Tibial nerve (tissue), 4 donors: ENCODE results near the gene PI4K2A. TPM values are rescaled to one million over a fixed set of nuclear protein-coding genes. Genes with fewer than 3 reads are reported as not detected.
A peak's percentile ranks its signal among the peaks of the same experiment; 100 is the strongest.

Experiments
- DNase-seq, 2 donors: peaks; one replicate each; pipeline ENCODE4 v3.0.0-alpha.2; 2019; ENCODE audit warnings: low spot score in 2 of 2
- H3K27ac ChIP-seq, 4 donors: fragments of 200-600 bp; sonication (generic) in 3 of 4; one replicate each; pipeline ENCODE4 v1.5.1; 2017 to 2019; ENCODE audit warnings: mild to moderate bottlenecking in 1 of 4
- H3K27me3 ChIP-seq, 2 donors: fragments of 200-600 bp; sonication (generic) in 1 of 2; one replicate each; pipeline versions ENCODE4 v1.5.1 to v1.6.0; 2017 to 2019
- H3K36me3 ChIP-seq, 3 donors: fragments of 200-600 bp; sonication (generic); one replicate each; pipeline ENCODE4 v1.5.1; 2018 to 2019
- H3K4me1 ChIP-seq, 4 donors: fragments of 200-600 bp; sonication (generic) in 3 of 4; one replicate each; pipeline ENCODE4 v1.5.1; 2017 to 2019
- H3K4me3 ChIP-seq, 4 donors: fragments of 200-600 bp; sonication (generic) in 3 of 4; one replicate each; pipeline ENCODE4 v1.5.1; 2017 to 2019; ENCODE audit warnings: mild to moderate bottlenecking in 1 of 4, moderate library complexity in 1 of 4
- H3K9me3 ChIP-seq, 4 donors: fragments of 200-600 bp; sonication (generic) in 3 of 4; one replicate each; pipeline ENCODE4 v1.5.1; 2017 to 2019
- CTCF ChIP-seq, 5 experiments: fragments of 200-600 bp in 3 of 5; fragments of 450-650 bp in 2 of 5; sonication (generic) in 3 of 5; IDR thresholded peaks; one replicate each; pipeline ENCODE4 v1.5.1; 2016 to 2019; ENCODE audit warnings: antibody characterized with exemption in 5 of 5, mild to moderate bottlenecking in 3 of 5, moderate library complexity in 2 of 5
- EP300 ChIP-seq, 2 donors: sonication (generic); formaldehyde crosslinking; IDR thresholded peaks; one replicate each; pipeline ENCODE4 v1.6.1; 2017; ENCODE audit warnings: antibody characterized with exemption in 2 of 2, mild to moderate bottlenecking in 1 of 2
- POLR2A ChIP-seq, 2 donors: fragments of 450-650 bp; IDR thresholded peaks; one replicate each; pipeline ENCODE4 v1.6.1; 2017; ENCODE audit warnings: antibody characterized with exemption in 2 of 2, mild to moderate bottlenecking in 2 of 2, moderate library complexity in 2 of 2
- WGBS, 2 donors: methylation state at CpG; one replicate each; pipeline ENCODE4 v1.1.5; 2018; 5-methylcytosine and 5-hydroxymethylcytosine counted together
- total RNA-seq, 4 donors: library from RNA; depleted of rRNA; stranded (reverse); fragments of >200 nt; gene quantifications; one replicate each; pipeline ENCODE4 v1.1.0, GENCODE V29; 2016

The PI4K2A gene
- total RNA-seq, 4 donors from 2014 or later = 17.0 to 29.1 (median 21.0) TPM

- no peak for TF ChIP-seq POLR2A (IDR thresholded peaks at IDR 0.05)
- TF ChIP-seq CTCF (IDR thresholded peaks at IDR 0.05) = no peak
- no peak for TF ChIP-seq EP300 (IDR thresholded peaks at IDR 0.05)
- Histone ChIP-seq H3K36me3 (peaks cover 0 to 3% (median 0%) of the 10 kb centered on the region in 3 donors), H3K4me1 (peaks cover 6 to 58% (median 18%) of the 10 kb centered on the region in 4 donors), H3K27ac (peak overlapping the region in 2 of 4 donors; percentile 1 to 51), H3K9me3 (no peaks in the 10 kb centered on the region), H3K27me3 (no peaks in the 10 kb centered on the region), H3K4me3 (no peak overlapping the region)
- WGBS, 2 donors = 71 to 86% methylated on average over 2 to 3 of the region's 3 CpGs
- no peak for DNase-seq
Measured at GRCh38 chr10:97723001-97723400, 82.5 kb downstream of the PI4K2A start.

DNA sequence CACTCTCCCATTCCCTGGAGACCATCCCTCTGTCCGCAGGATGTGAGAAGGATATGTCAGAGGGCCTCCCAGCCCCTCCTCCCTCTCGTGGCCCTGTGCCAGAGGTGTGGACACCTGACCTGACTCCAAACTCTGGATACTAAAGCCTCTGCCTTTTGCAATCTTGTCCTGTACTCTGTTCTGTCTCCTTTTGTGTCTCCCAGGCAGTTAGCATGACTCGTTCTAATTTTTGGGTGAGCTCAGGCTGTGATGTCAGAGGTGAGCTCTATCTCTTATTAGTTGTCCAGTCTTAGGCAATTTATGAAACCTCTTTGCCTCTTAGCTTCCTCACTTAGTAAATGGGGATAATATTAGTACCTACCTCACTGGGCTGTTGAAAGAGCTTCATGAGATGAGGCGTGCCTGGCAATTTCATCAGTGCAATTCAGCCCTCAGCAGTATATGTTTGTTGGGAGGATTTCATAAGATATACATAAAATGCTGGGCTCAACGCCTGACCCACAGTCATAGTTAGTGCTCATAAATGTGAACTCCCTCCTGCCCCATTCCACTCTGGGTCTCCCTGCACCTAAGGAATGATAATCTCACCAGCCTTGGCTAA, 84.0 kb downstream of the PI4K2A start:
- H3K4me3 ChIP-seq = no peak overlapping the region
- H3K9me3 ChIP-seq = no peaks in the 10 kb centered on the region
- peaks cover 0 to 3% (median 0%) of the 10 kb centered on the region in 3 donors for H3K36me3 ChIP-seq
- 63 to 64% methylated on average over 5 of the region's 5 CpGs for WGBS, 2 donors
- H3K4me1 ChIP-seq = peaks cover 3 to 44% (median 5%) of the 10 kb centered on the region in 4 donors
- no peak for DNase-seq
- no peak for TF ChIP-seq EP300 (IDR thresholded peaks at IDR 0.05)
- TF ChIP-seq CTCF (IDR thresholded peaks at IDR 0.05) = no peak
- no peak for TF ChIP-seq POLR2A (IDR thresholded peaks at IDR 0.05)
- no peaks in the 10 kb centered on the region for H3K27me3 ChIP-seq
- H3K27ac ChIP-seq = peak overlapping the region in 1 of 4 donors; percentile 36

Other genes starting within 250 kb of the PI4K2A start
- 10 to 100 TPM; 14.7 to 50.7 (median 24.4) TPM for gene RRP12, start 239.3 kb upstream of the PI4K2A start, total RNA-seq
- gene PGAM1, start 214.5 kb upstream of the PI4K2A start, total RNA-seq = 100 to 1,000 TPM; 142 to 166 (median 155) TPM
- 10 to 100 TPM; 21.6 to 40.8 (median 33.4) TPM for gene EXOSC1, start 194.7 kb upstream of the PI4K2A start, total RNA-seq
- 10 to 100 TPM; 26.4 to 50.4 (median 36.0) TPM for gene ZDHHC16, start 194.5 kb upstream of the PI4K2A start, total RNA-seq
- gene MMS19, start 142.2 kb upstream of the PI4K2A start, total RNA-seq = 10 to 100 TPM; 80.4 to 90.2 (median 88.4) TPM
- gene UBTD1, start 141.7 kb upstream of the PI4K2A start, total RNA-seq = 10 to 100 TPM in 3 of 4 donors, 1 to 10 TPM in 1; 9.4 to 17.1 (median 16.5) TPM
- gene ANKRD2, start 67.9 kb upstream of the PI4K2A start, total RNA-seq = 1 to 10 TPM in 1 of 4 donors, under 1 TPM in 1, not detected in 2; 0.22 to 1.0 TPM
- gene HOGA1, start 56.3 kb upstream of the PI4K2A start, total RNA-seq = 10 to 100 TPM in 3 of 4 donors, 1 to 10 TPM in 1; 3.6 to 31.6 (median 25.3) TPM
- gene C10orf62, start 51.0 kb upstream of the PI4K2A start, total RNA-seq = 1 to 10 TPM; 1.1 to 1.7 (median 1.2) TPM
- 1 to 10 TPM; 3.7 to 8.2 (median 7.1) TPM for gene MORN4, start 7.2 kb upstream of the PI4K2A start, total RNA-seq
- 100 to 1,000 TPM; 113 to 253 (median 170) TPM for gene AVPI1, start 46.6 kb downstream of the PI4K2A start, total RNA-seq
- gene MARVELD1, start 73.1 kb downstream of the PI4K2A start, total RNA-seq = 10 to 100 TPM; 28.0 to 45.3 (median 42.2) TPM
- gene ZFYVE27, start 96.5 kb downstream of the PI4K2A start, total RNA-seq = 10 to 100 TPM; 33.4 to 46.8 (median 42.7) TPM
- 100 to 1,000 TPM; 183 to 530 (median 479) TPM for gene SFRP5, start 131.3 kb downstream of the PI4K2A start, total RNA-seq
- gene GOLGA7B, start 209.2 kb downstream of the PI4K2A start, total RNA-seq = 1 to 10 TPM in 3 of 4 donors, under 1 TPM in 1; 0.90 to 6.3 (median 4.8) TPM